GM23338 (cell line): ENCODE measurements around the gene NOP16. TPM values are rescaled to one million over a fixed set of nuclear protein-coding genes. Genes with fewer than 3 reads are reported as not detected.

Experiments used
- ATAC-seq: fragments of 200-7000 bp; cut with Tn5 transposase; 3 replicates; pipeline ENCODE4 v1.9.1; 2020
- DNase-seq: peaks from one replicate; pipeline ENCODE4 v3.0.0-alpha.2; 2015; ENCODE audit warnings: low spot score
- H2AFZ ChIP-seq: fragments of 200-600 bp; sonication (generic); 2 replicates; pipeline ENCODE4 v1.8.0; 2016; ENCODE audit warnings: antibody characterized with exemption, mild to moderate bottlenecking, moderate library complexity
- H3F3A ChIP-seq: fragments of 200-600 bp; sonication (generic); replicated peaks from 2 replicates; pipeline ENCODE4 v1.8.0; 2017; ENCODE audit warnings: antibody characterized with exemption, mixed run types, low read depth
- H3K27ac ChIP-seq: fragments of 200-600 bp; sonication (generic); 2 replicates; pipeline ENCODE4 v1.6.1; 2016; ENCODE audit warnings: low read depth
- H3K27me3 ChIP-seq: fragments of 200-600 bp; sonication (generic); 2 replicates; pipeline ENCODE4 v1.8.0; 2016; ENCODE audit warnings: mild to moderate bottlenecking, mixed run types, moderate library complexity; ENCODE audit not compliant: insufficient read depth
- H3K36me3 ChIP-seq: fragments of 200-600 bp; sonication (generic); 2 replicates; pipeline ENCODE4 v1.8.0; 2016; ENCODE audit warnings: mild to moderate bottlenecking; ENCODE audit not compliant: insufficient read depth
- H3K4me1 ChIP-seq: fragments of 200-600 bp; sonication (generic); 2 replicates; pipeline ENCODE4 v1.8.0; 2016; ENCODE audit warnings: mild to moderate bottlenecking, moderate library complexity; ENCODE audit not compliant: insufficient read depth
- H3K4me2 ChIP-seq: fragments of 200-600 bp; sonication (generic); 2 replicates; pipeline ENCODE4 v1.7.1; 2017; ENCODE audit warnings: mixed run types
- H3K4me3 ChIP-seq: fragments of 200-600 bp; sonication (generic); 2 replicates; pipeline ENCODE4 v1.6.1; 2016; ENCODE audit warnings: mixed run types
- H3K79me2 ChIP-seq: fragments of 200-600 bp; sonication (generic); replicated peaks from 2 replicates; pipeline ENCODE4 v1.8.0; 2017; ENCODE audit warnings: mild to moderate bottlenecking; ENCODE audit not compliant: insufficient read depth
- H3K9me2 ChIP-seq: fragments of 200-600 bp; sonication (generic); 2 replicates; pipeline ENCODE4 v1.8.0; 2017; ENCODE audit not compliant: insufficient read depth
- H4K20me1 ChIP-seq: fragments of 200-600 bp; sonication (generic); replicated peaks from 2 replicates; pipeline ENCODE4 v1.8.0; 2017; ENCODE audit warnings: mild to moderate bottlenecking; ENCODE audit not compliant: insufficient read depth
- H3K27ac Mint-ChIP-seq: 2 replicates; pipeline ENCODE4 v1.8.0; 2020; ENCODE audit warnings: inconsistent platforms, mild to moderate bottlenecking, moderate library complexity, mixed read lengths
- H3K27me3 Mint-ChIP-seq: 3 replicates; pipeline ENCODE4 v1.8.0; 2022; ENCODE audit warnings: low read depth, mild to moderate bottlenecking, moderate library complexity, mixed read lengths, inconsistent platforms; ENCODE audit not compliant: insufficient read depth, poor library complexity
- H3K36me3 Mint-ChIP-seq: 3 replicates; pipeline ENCODE4 v1.8.0; 2021; ENCODE audit warnings: low read depth, mild to moderate bottlenecking, inconsistent platforms, moderate library complexity, mixed read lengths
- H3K4me1 Mint-ChIP-seq: 3 replicates; pipeline ENCODE4 v1.8.0; 2020; ENCODE audit warnings: mild to moderate bottlenecking, inconsistent platforms, mixed read lengths
- H3K4me3 Mint-ChIP-seq: 3 replicates; pipeline ENCODE4 v1.8.0; 2021; ENCODE audit warnings: moderate library complexity, mild to moderate bottlenecking, inconsistent platforms, mixed read lengths
- H3K9me3 Mint-ChIP-seq: 3 replicates; pipeline ENCODE4 v1.8.0; 2020; ENCODE audit warnings: moderate library complexity, mild to moderate bottlenecking, inconsistent platforms, mixed read lengths
- CREB1 ChIP-seq: fragments of 250-450 bp; sonication (Bioruptor Pico); IDR thresholded peaks from 2 replicates; pipeline ENCODE4 v1.5.0; 2020; ENCODE audit warnings: low read depth, mild to moderate bottlenecking, moderate library complexity
- ETS1 ChIP-seq: IDR thresholded peaks from 2 replicates; pipeline ENCODE4 v1.6.1; 2016; ENCODE audit warnings: antibody characterized with exemption
- EZH2 ChIP-seq: fragments of 200-600 bp; sonication (generic); IDR thresholded peaks from one replicate; pipeline ENCODE4 v1.8.0; 2017; ENCODE audit warnings: antibody characterized with exemption, mild to moderate bottlenecking, low read depth; ENCODE audit not compliant: unreplicated experiment
- JUNB ChIP-seq: IDR thresholded peaks from one replicate; pipeline ENCODE4 v1.6.1; 2016; ENCODE audit warnings: antibody characterized with exemption; ENCODE audit not compliant: unreplicated experiment
- NANOG ChIP-seq: IDR thresholded peaks from 2 replicates; pipeline ENCODE4 v1.6.1; 2016; ENCODE audit warnings: antibody characterized with exemption, borderline replicate concordance
- POLR2AphosphoS5 ChIP-seq: IDR thresholded peaks from 2 replicates; pipeline ENCODE4 v1.6.1; 2016; ENCODE audit warnings: antibody characterized with exemption, low read depth
- REST ChIP-seq: IDR thresholded peaks from one replicate; pipeline ENCODE4 v1.6.1; 2018; ENCODE audit warnings: antibody characterized with exemption; ENCODE audit not compliant: unreplicated experiment
- ZNF114 ChIP-seq: fragments of 250-450 bp; sonication (Bioruptor Pico); IDR thresholded peaks from 2 replicates; pipeline ENCODE4 v1.5.0; 2020; ENCODE audit warnings: mild to moderate bottlenecking, moderate library complexity
- ZNF331 ChIP-seq: fragments of 250-450 bp; sonication (Bioruptor Pico); IDR thresholded peaks from 2 replicates; pipeline ENCODE4 v1.5.0; 2020; ENCODE audit warnings: low read depth, mild to moderate bottlenecking, moderate library complexity
- polyA plus RNA-seq: library from polyadenylated mRNA; unstranded; fragments of >200 nt; fragmentation: Nextera tagmentation; extraction: Ambion mirVana; gene quantifications from 2 replicates; pipeline ENCODE4 v1.2.1, GENCODE V29; 2016
- total RNA-seq: library from RNA; depleted of rRNA; stranded (reverse); fragments of >200 nt; shearing (Covaris generic); gene quantifications from 2 replicates; pipeline ENCODE4 v1.2.3, GENCODE V29; 2014

NOP16 gene
- total and polyA plus RNA-seq, 2 experiments from 2014 or later: 43.4 to 181 TPM

GRCh38 chr5:176341325-176342157 lies 46.9 kb downstream of the NOP16 start:
- no peak overlapping the region for H3K4me3 ChIP-seq
- H3K4me1 Mint-ChIP-seq: no peaks in the 10 kb centered on the region

More at GRCh38 chr5:176341325-176342157, 46.9 kb downstream of the NOP16 start:
- ATAC-seq (no peak), DNase-seq (no peak)
- no peaks in the 10 kb centered on the region for H3F3A ChIP-seq
- TF ChIP-seq REST (no peak), ETS1 (no peak), ZNF331 (CRISPR knock-in tag) (no peak), POLR2AphosphoS5 (no peak), CREB1 (CRISPR knock-in tag) (no peak), JUNB (no peak), EZH2 (no peak), NANOG (no peak), ZNF114 (no peak)
- H3K27ac ChIP-seq: no peak overlapping the region
- no peaks in the 10 kb centered on the region for H3K9me2 ChIP-seq
- no peaks in the 10 kb centered on the region for H3K79me2 ChIP-seq
- Mint-ChIP-seq H3K27me3 (peaks cover 2% of the 10 kb centered on the region), H3K27ac (no peak overlapping the region), H3K36me3 (peaks cover 19% of the 10 kb centered on the region), H3K9me3 (no peaks in the 10 kb centered on the region), H3K4me3 (no peak overlapping the region)
- H4K20me1 ChIP-seq: no peaks in the 10 kb centered on the region; the same call in 1 of the 2 replicates
- H3K36me3 ChIP-seq: peaks cover 10% of the 10 kb centered on the region; the same call in 1 of the 2 replicates
- H3K4me1 ChIP-seq: no peaks in the 10 kb centered on the region
- H3K27me3 ChIP-seq: no peaks in the 10 kb centered on the region
- no peak overlapping the region for H3K4me2 ChIP-seq
- no peak overlapping the region for H2AFZ ChIP-seq
